ENCODE data around the gene SKAP2. TPM values are rescaled to one million over a fixed set of nuclear protein-coding genes. Genes with fewer than 3 reads are reported as not detected.

Gene SKAP2
- total and polyA plus RNA-seq, 2 donors (not counting 3 experiments of a cell fraction or from before 2014, with no cell fraction given), result 4.0 to 27.6 TPM

GRCh38 chr7:26856176-26856985 is 8.0 kb downstream of the SKAP2 start:
- Histone ChIP-seq H3K9ac (replicated peaks; ENCODE audit: extremely low read depth, insufficient read depth, low read length) (peak overlapping the region; percentile 79), H3K9me3 (replicated peaks; ENCODE audit: control insufficient read depth, insufficient read depth, low read length) (no peaks in the 10 kb centered on the region), H3K27me3 (ENCODE audit: control insufficient read depth in 2 of 2, insufficient read depth in 2 of 2, low read length in 2 of 2) (no peaks in the 10 kb centered on the region), H3K27ac (ENCODE audit: insufficient read depth, low read depth, low read length) (peak overlapping the region; percentile 80), H4K20me1 (replicated peaks; ENCODE audit: control insufficient read depth, extremely low read depth, insufficient read depth, low read length) (no peaks in the 10 kb centered on the region), H3K9me1 (replicated peaks; ENCODE audit: control insufficient read depth, extremely low read depth, insufficient read depth, low read length) (no peaks in the 10 kb centered on the region), H3K36me3 (ENCODE audit: control insufficient read depth in 2 of 2, extremely low read depth in 1 of 2, insufficient read depth in 2 of 2, low read length in 2 of 2) (no peaks in the 10 kb centered on the region), H3K4me2 (ENCODE audit: insufficient read depth, low read length) (peak overlapping the region; percentile 92), H3K4me3 (replicated peaks in 1 of 3; ENCODE audit: insufficient read depth in 1 of 3, low read depth in 1 of 3, low read length in 3 of 3) (peak overlapping the region in 1 of 3 experiments; percentile 72), H3K79me2 (ENCODE audit: control insufficient read depth, insufficient read depth, low read length) (peaks cover 37% of the 10 kb centered on the region), H3K4me1 (ENCODE audit: control insufficient read depth, extremely low read depth, insufficient read depth, low read length) (peaks cover 34% of the 10 kb centered on the region), H2AFZ (ENCODE audit: low read depth, low read length) (no peak overlapping the region)
- peak; percentile 76 for DNase-seq (ENCODE audit: low read depth, low spot score)
- dilution Hi-C loops (cut with MboI; ENCODE audit: extremely low pct_ligation_motif_present, low sequenced_read_pairs), result loop anchor here (10.0 kb wide), 2 partner anchors 308 to 482 kb away; partner anchors contain the start of gene HOXA9
- no TSS peak for BruUV-seq (replicated peaks)
- intact Hi-C loops (cut with micrococcal nuclease), result loop anchor here (1.0 to 10.0 kb wide), 3 partner anchors 8 to 962 kb away; partner anchors contain the start of gene SKAP2
- no peak for TF ChIP-seq MAX (IDR thresholded peaks at IDR 0.05; ENCODE audit: insufficient read depth, insufficient read length)
- no peak for TF ChIP-seq GATA2 (IDR thresholded peaks at IDR 0.05; ENCODE audit: insufficient read depth, insufficient read length, low read depth, low read length)
- TF ChIP-seq CTCF (IDR thresholded peaks at IDR 0.05; ENCODE audit: extremely low read depth in 1 of 2, insufficient read depth in 1 of 2, low read depth in 1 of 2, low read length in 2 of 2), result no peak
- TF ChIP-seq POLR2AphosphoS5 (IDR thresholded peaks at IDR 0.05; ENCODE audit: insufficient read depth, low read depth, low read length), result no peak
- TF ChIP-seq MYC (IDR thresholded peaks at IDR 0.05; ENCODE audit: low read depth, low read length), result no peak
- TF ChIP-seq EZH2 (IDR thresholded peaks at IDR 0.05; ENCODE audit: borderline replicate concordance, low read depth, low read length, severe bottlenecking), result no peak
- TF ChIP-seq FOS (IDR thresholded peaks at IDR 0.05; ENCODE audit: borderline replicate concordance, insufficient read depth, low read length), result no peak
- FAIRE-seq, result peak; percentile 55
- CTCF ChIA-PET, result interaction anchor here (1.4 to 7.8 kb wide), 8 partner anchors 210 to 304 kb away, joined by 3 to 124 read pairs (median 13); partner anchors contain the start of genes HOXA1 and HOXA5
- POLR2A ChIA-PET, result interaction anchor here (0.7 kb wide), 1 partner anchor 9 kb away, joined by 5 read pairs; no protein-coding TSS in a partner anchor
